ENCODE data around the gene ZNF367. TPM values are rescaled to one million over a fixed set of nuclear protein-coding genes. Genes with fewer than 3 reads are reported as not detected.

Gene ZNF367
- total and polyA plus RNA-seq, 3 experiments from 2014 or later, result 1.5 to 51.9 (median 47.8) TPM

- Mint-ChIP-seq H3K36me3 (no peaks in the 10 kb centered on the region), H3K4me1 (peaks cover 0 to 11% (median 7%) of the 10 kb centered on the region in 3 donors), H3K27ac (peak overlapping the region in 3 of 8 donors; percentile 35 to 46 (median 43)), H3K4me3 (no peak overlapping the region), H3K27me3 (peaks cover 0 to 2% of the 10 kb centered on the region in 2 donors), H3K9me3 (no peaks in the 10 kb centered on the region)
- ChIA-PET POLR2A (no interaction called here), CTCF (interaction anchor here (0.9 kb wide), 1 partner anchor 9 kb away, joined by 4 read pairs; no protein-coding TSS in a partner anchor)
- Histone ChIP-seq H3K4me3 (ENCODE audit: low read length) (no peak overlapping the region), H3K36me3 (ENCODE audit: insufficient read depth, low read length) (no peaks in the 10 kb centered on the region), H3K27ac (ENCODE audit: low read depth, low read length) (no peak overlapping the region), H3K9me3 (ENCODE audit: low read length) (no peaks in the 10 kb centered on the region), H3K4me1 (ENCODE audit: insufficient read depth, low read length) (no peaks in the 10 kb centered on the region), H3K27me3 (ENCODE audit: insufficient read depth, low read length, poor library complexity, severe bottlenecking) (no peaks in the 10 kb centered on the region)
- no peak for DNase-seq
Measured at GRCh38 chr9:96436063-96436455, 17.9 kb upstream of the ZNF367 start.

GRCh38 chr9:96435345-96435744 lies 17.2 kb upstream of the ZNF367 start:
- CTCF ChIA-PET, result no interaction called here
- Mint-ChIP-seq H3K9me3 (no peaks in the 10 kb centered on the region), H3K27ac (peak overlapping the region in 1 of 8 donors; percentile 43), H3K4me3 (no peak overlapping the region), H3K27me3 (peaks cover 0 to 2% of the 10 kb centered on the region in 2 donors), H3K4me1 (peaks cover 0 to 11% (median 7%) of the 10 kb centered on the region in 3 donors), H3K36me3 (no peaks in the 10 kb centered on the region)
- POLR2A ChIA-PET, result no interaction called here
- Histone ChIP-seq H3K27me3 (ENCODE audit: insufficient read depth, low read length, poor library complexity, severe bottlenecking) (no peaks in the 10 kb centered on the region), H3K4me1 (ENCODE audit: insufficient read depth, low read length) (no peaks in the 10 kb centered on the region), H3K4me3 (ENCODE audit: low read length) (no peak overlapping the region), H3K36me3 (ENCODE audit: insufficient read depth, low read length) (no peaks in the 10 kb centered on the region), H3K9me3 (ENCODE audit: low read length) (no peaks in the 10 kb centered on the region), H3K27ac (ENCODE audit: low read depth, low read length) (no peak overlapping the region)
- DNase-seq, result no peak

- POLR2A ChIA-PET, result no interaction called here
- Mint-ChIP-seq H3K27ac (peak overlapping the region in 1 of 8 donors; percentile 47), H3K27me3 (no peaks in the 10 kb centered on the region), H3K36me3 (no peaks in the 10 kb centered on the region), H3K9me3 (no peaks in the 10 kb centered on the region), H3K4me1 (peaks cover 9 to 19% (median 12%) of the 10 kb centered on the region in 3 donors), H3K4me3 (no peak overlapping the region)
- no peak overlapping the region for H3K27ac ChIP-seq (ENCODE audit: low read depth, low read length)
- no peak for DNase-seq
- no peaks in the 10 kb centered on the region for H3K36me3 ChIP-seq (ENCODE audit: insufficient read depth, low read length)
- H3K4me1 ChIP-seq (ENCODE audit: insufficient read depth, low read length), result peaks cover 3% of the 10 kb centered on the region
- no peaks in the 10 kb centered on the region for H3K9me3 ChIP-seq (ENCODE audit: low read length)
- H3K27me3 ChIP-seq (ENCODE audit: insufficient read depth, low read length, poor library complexity, severe bottlenecking), result no peaks in the 10 kb centered on the region
- CTCF ChIA-PET, result no interaction called here
- no peak overlapping the region for H3K4me3 ChIP-seq (ENCODE audit: low read length)
Measured at GRCh38 chr9:96430377-96430776, 12.2 kb upstream of the ZNF367 start.

DNA sequence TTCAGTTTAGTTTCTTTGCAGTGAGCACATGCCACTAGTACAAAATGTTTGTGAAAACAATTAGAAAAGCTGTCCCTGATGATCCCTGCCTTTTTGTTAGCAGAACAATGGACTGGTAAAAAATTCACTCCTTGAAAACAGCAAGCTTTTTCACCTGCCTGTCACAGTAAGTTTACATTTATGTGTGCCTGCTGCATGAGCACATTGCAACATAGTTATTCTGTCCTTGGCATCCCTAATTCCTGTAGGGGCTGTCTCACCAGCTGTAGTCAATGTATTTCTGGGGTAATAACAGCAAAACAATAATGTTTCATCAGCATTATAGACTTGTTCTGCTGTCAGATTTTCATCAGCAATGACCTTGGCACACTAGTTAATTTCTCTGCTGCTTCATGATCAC lies 11.6 kb upstream of the ZNF367 start:
- no peak overlapping the region for H3K27ac ChIP-seq (ENCODE audit: low read depth, low read length)
- H3K4me3 ChIP-seq (ENCODE audit: low read length), result no peak overlapping the region
- ChIA-PET POLR2A (no interaction called here), CTCF (no interaction called here)
- H3K27me3 Mint-ChIP-seq, result no peaks in the 10 kb centered on the region
- H3K36me3 ChIP-seq (ENCODE audit: insufficient read depth, low read length), result no peaks in the 10 kb centered on the region
- no peaks in the 10 kb centered on the region for H3K9me3 Mint-ChIP-seq
- no peak for DNase-seq
- H3K27ac Mint-ChIP-seq, result no peak overlapping the region
- no peaks in the 10 kb centered on the region for H3K9me3 ChIP-seq (ENCODE audit: low read length)
- peaks cover 10 to 22% (median 16%) of the 10 kb centered on the region in 3 donors for H3K4me1 Mint-ChIP-seq
- no peak overlapping the region for H3K4me3 Mint-ChIP-seq
- no peaks in the 10 kb centered on the region for H3K27me3 ChIP-seq (ENCODE audit: insufficient read depth, low read length, poor library complexity, severe bottlenecking)
- peaks cover 7% of the 10 kb centered on the region for H3K4me1 ChIP-seq (ENCODE audit: insufficient read depth, low read length)
- no peaks in the 10 kb centered on the region for H3K36me3 Mint-ChIP-seq

DNA sequence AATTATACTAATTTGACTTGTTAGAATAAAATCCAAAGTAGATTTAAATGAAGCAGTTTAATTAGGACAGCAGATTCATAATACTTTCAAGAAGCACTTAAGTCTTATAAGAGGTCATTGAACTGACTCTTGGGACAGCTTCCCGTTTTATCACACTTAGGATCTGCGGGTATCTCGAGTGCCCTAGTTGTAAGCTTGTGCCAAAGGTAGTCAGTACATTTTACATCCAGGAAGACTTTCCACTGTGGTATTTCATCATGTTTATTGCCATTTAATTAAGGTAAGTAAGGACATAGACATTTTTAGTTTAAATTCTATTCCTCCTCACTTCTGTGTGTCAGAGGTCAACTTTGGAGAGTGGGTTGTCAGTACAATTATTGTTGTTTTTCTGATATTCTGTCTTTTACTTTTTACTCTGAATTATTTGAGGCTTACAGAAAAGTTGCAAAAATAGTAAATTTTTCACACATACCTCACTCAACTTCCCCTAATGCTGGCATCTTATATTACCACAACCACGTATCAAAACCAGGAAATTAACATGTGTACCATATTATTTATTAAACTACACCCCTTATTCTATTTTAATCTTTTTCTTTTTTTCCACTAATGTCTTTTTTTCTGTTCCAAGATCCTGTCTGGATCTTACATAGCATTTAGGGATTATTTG lies 7.5 kb upstream of the ZNF367 start:
- ChIA-PET CTCF (interaction anchor here (1.1 kb wide), 1 partner anchor 108 kb away, joined by 4 read pairs; no protein-coding TSS in a partner anchor), POLR2A (interaction anchor here (1.5 kb wide), 1 partner anchor 24 kb away, joined by 3 read pairs; the partner anchor contains the start of gene HABP4)
- Mint-ChIP-seq H3K36me3 (no peaks in the 10 kb centered on the region), H3K27me3 (peaks cover 0 to 3% of the 10 kb centered on the region in 2 donors), H3K4me3 (peak overlapping the region in 6 of 7 donors; percentile 16 to 63 (median 54)), H3K27ac (peak overlapping the region in 7 of 8 donors; percentile 28 to 90 (median 56)), H3K9me3 (no peaks in the 10 kb centered on the region), H3K4me1 (peaks cover 13 to 24% (median 18%) of the 10 kb centered on the region in 3 donors)
- Histone ChIP-seq H3K27ac (ENCODE audit: low read depth, low read length) (no peak overlapping the region), H3K4me1 (ENCODE audit: insufficient read depth, low read length) (peaks cover 10% of the 10 kb centered on the region), H3K36me3 (ENCODE audit: insufficient read depth, low read length) (no peaks in the 10 kb centered on the region), H3K9me3 (ENCODE audit: low read length) (no peaks in the 10 kb centered on the region), H3K27me3 (ENCODE audit: insufficient read depth, low read length, poor library complexity, severe bottlenecking) (no peaks in the 10 kb centered on the region), H3K4me3 (ENCODE audit: low read length) (no peak overlapping the region)
- DNase-seq, result peak in 1 of 5 donors; percentile 22

GRCh38 chr9:96423985-96424336 lies 5.8 kb upstream of the ZNF367 start:
- POLR2A ChIA-PET, result interaction anchor here (1.5 kb wide), 1 partner anchor 26 kb away, joined by 3 read pairs; the partner anchor contains the start of gene HABP4
- CTCF ChIA-PET, result no interaction called here

DNA sequence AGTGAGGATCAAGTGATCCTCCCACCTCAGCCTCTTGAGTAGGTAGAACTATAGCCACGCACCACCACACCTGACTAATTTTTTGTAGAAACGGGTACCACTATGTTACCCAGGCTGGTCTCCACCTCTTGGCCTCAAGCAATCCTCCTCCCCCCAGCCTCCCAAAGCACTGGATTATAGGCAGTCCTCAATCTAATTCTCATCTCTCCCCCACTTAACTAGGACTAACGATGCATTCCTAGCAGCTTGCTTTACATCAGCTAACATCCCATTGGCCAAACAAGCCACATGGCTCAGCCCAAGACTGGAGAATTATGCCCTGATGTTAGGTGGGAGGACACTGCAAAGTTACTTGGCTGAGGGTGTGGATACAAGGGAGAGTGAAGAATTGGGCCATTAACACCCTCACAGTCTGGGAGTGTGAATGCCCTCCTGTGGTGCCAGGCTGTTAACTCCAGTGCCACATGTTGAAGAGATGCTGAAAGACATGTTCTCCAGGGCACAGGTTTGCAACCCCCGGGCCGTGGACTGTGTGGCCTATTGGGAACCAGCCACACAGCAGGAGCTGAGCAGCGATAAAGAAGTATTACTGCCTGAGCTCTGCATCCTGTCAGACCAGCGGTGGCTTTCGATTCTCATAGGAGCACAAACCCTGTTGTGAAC lies 5.3 kb upstream of the ZNF367 start:
- CTCF ChIA-PET, result no interaction called here
- no peaks in the 10 kb centered on the region for H3K36me3 ChIP-seq (ENCODE audit: insufficient read depth, low read length)

More at GRCh38 chr9:96423985-96424336, 5.8 kb upstream of the ZNF367 start:
- no peak overlapping the region for H3K27ac Mint-ChIP-seq
- H3K27ac ChIP-seq (ENCODE audit: low read depth, low read length), result no peak overlapping the region
- no peaks in the 10 kb centered on the region for H3K9me3 ChIP-seq (ENCODE audit: low read length)
- peaks cover 0 to 3% of the 10 kb centered on the region in 2 donors for H3K27me3 Mint-ChIP-seq
- no peak for DNase-seq
- peaks cover 27 to 38% (median 33%) of the 10 kb centered on the region in 3 donors for H3K4me1 Mint-ChIP-seq
- H3K4me1 ChIP-seq (ENCODE audit: insufficient read depth, low read length), result peaks cover 24% of the 10 kb centered on the region
- H3K4me3 ChIP-seq (ENCODE audit: low read length), result no peak overlapping the region
- no peaks in the 10 kb centered on the region for H3K9me3 Mint-ChIP-seq
- H3K4me3 Mint-ChIP-seq, result no peak overlapping the region
- no peaks in the 10 kb centered on the region for H3K36me3 Mint-ChIP-seq
- H3K27me3 ChIP-seq (ENCODE audit: insufficient read depth, low read length, poor library complexity, severe bottlenecking), result no peaks in the 10 kb centered on the region
- no peaks in the 10 kb centered on the region for H3K36me3 ChIP-seq (ENCODE audit: insufficient read depth, low read length)

More for the DNA sequence above, 5.3 kb upstream of the ZNF367 start:
- peak overlapping the region in 2 of 8 donors; percentile 8 to 18 for H3K27ac Mint-ChIP-seq
- no peak overlapping the region for H3K4me3 Mint-ChIP-seq
- Histone ChIP-seq H3K4me1 (ENCODE audit: insufficient read depth, low read length) (peaks cover 24% of the 10 kb centered on the region), H3K27ac (ENCODE audit: low read depth, low read length) (no peak overlapping the region), H3K9me3 (ENCODE audit: low read length) (no peaks in the 10 kb centered on the region), H3K4me3 (ENCODE audit: low read length) (no peak overlapping the region), H3K27me3 (ENCODE audit: insufficient read depth, low read length, poor library complexity, severe bottlenecking) (no peaks in the 10 kb centered on the region)
- H3K27me3 Mint-ChIP-seq, result peaks cover 0 to 3% of the 10 kb centered on the region in 2 donors
- peaks cover 27 to 38% (median 33%) of the 10 kb centered on the region in 3 donors for H3K4me1 Mint-ChIP-seq
- POLR2A ChIA-PET, result no interaction called here
- H3K36me3 Mint-ChIP-seq, result peaks cover 0 to 2% (median 0%) of the 10 kb centered on the region in 3 donors
- H3K9me3 Mint-ChIP-seq, result no peaks in the 10 kb centered on the region
- DNase-seq, result no peak

All from CD8-positive, alpha-beta memory T cell (primary cell).